HepG2 (cell line): Measurements from ENCODE around the gene RALBP1. TPM values are rescaled to one million over a fixed set of nuclear protein-coding genes. Genes with fewer than 3 reads are reported as not detected.
A peak's percentile ranks its signal among the peaks of the same experiment; 100 is the strongest.

Experiments
- ATAC-seq: fragments of 200-7000 bp; cut with Tn5 transposase; 3 replicates; pipeline ENCODE4 v1.9.1; 2020; ENCODE audit warnings: mild to moderate bottlenecking, moderate library complexity
- BruUV-seq: library from RNA; stranded (reverse); fragments of 400-500 nt; replicated peaks from 2 replicates; lab custom pipeline; 2021; lab: Mats Ljungman, UMichigan
- CTCF ChIA-PET: fragments of 300-600 bp; formaldehyde crosslinking; extraction: SDS; loops from one replicate; lab custom pipeline; 2021; ENCODE audit warnings: low total read pairs, inconsistent platforms, low intra/inter-chr PET ratio; lab: Yijun Ruan, JAX
- POLR2A ChIA-PET: fragments of 350-600 bp; sonication (Branson Sonifier 250); formaldehyde crosslinking; loops from one replicate; lab custom pipeline; 2020; ENCODE audit warnings: antibody characterized with exemption, inconsistent platforms; lab: Yijun Ruan, JAX
- DNase-seq: peaks from one replicate; pipeline ENCODE4 v3.0.0-alpha.2; 2015; ENCODE audit warnings: low spot score
- FAIRE-seq: peaks from 3 replicates; lab custom pipeline; 2011; peaks lifted over from hg19 to GRCh38; lab: Jason Lieb, UNC
- H2AFZ ChIP-seq: one replicate; pipeline ENCODE4 v1.6.1; 2011; ENCODE audit warnings: low read length, inconsistent platforms
- H3K27ac ChIP-seq: fragments of 300-600 bp; 3 replicates; pipeline ENCODE4 v1.8.0; 2011; ENCODE audit warnings: mixed run types, mild to moderate bottlenecking, mixed read lengths, low read length, inconsistent platforms; ENCODE audit not compliant: insufficient read depth; ENCODE audit errors: extremely low read length
- H3K27me3 ChIP-seq, 2 experiments: fragments of 200-600 bp in 1 of 2; 2 replicates in 1 of 2; 3 replicates in 1 of 2; pipeline versions ENCODE4 v1.6.0 to v1.8.0; 2011; ENCODE audit warnings: low read length in 2 of 2, mild to moderate bottlenecking in 2 of 2, moderate library complexity in 2 of 2, inconsistent platforms in 1 of 2; ENCODE audit not compliant: insufficient read depth in 2 of 2, control insufficient read depth in 1 of 2
- H3K36me3 ChIP-seq, 2 experiments: fragments of 200-600 bp in 1 of 2; replicated peaks in 1 of 2; 2 replicates in 1 of 2; 3 replicates in 1 of 2; pipeline versions ENCODE4 v1.5.1 to v1.8.0; 2011; ENCODE audit warnings: low read length in 2 of 2, inconsistent platforms in 1 of 2; ENCODE audit not compliant: insufficient read depth in 2 of 2, control insufficient read depth in 1 of 2
- H3K4me1 ChIP-seq: 2 replicates; pipeline ENCODE4 v1.5.1; 2012; ENCODE audit warnings: low read length, inconsistent platforms; ENCODE audit not compliant: insufficient read depth
- H3K4me2 ChIP-seq: 2 replicates; pipeline ENCODE4 v1.6.0; 2011; ENCODE audit warnings: low read depth, low read length, inconsistent platforms
- H3K4me3 ChIP-seq, 3 experiments: fragments of 200-600 bp in 1 of 3; sonication (generic), shearing (Covaris generic) in 1 of 3; replicated peaks in 1 of 3; 2 replicates each; pipeline ENCODE4 v1.5.1; 2011 to 2016; ENCODE audit warnings: low read length in 3 of 3, inconsistent platforms in 2 of 3, low read depth in 2 of 3, mild to moderate bottlenecking in 2 of 3, control low read depth in 1 of 3, mixed read lengths in 1 of 3; ENCODE audit not compliant: insufficient read depth in 1 of 3
- H3K79me2 ChIP-seq: one replicate; pipeline ENCODE4 v1.6.1; 2011; ENCODE audit warnings: low read length, inconsistent platforms; ENCODE audit not compliant: insufficient read depth
- H3K9ac ChIP-seq: 2 replicates; pipeline ENCODE4 v1.6.0; 2011; ENCODE audit warnings: mild to moderate bottlenecking, low read depth, low read length, inconsistent platforms; ENCODE audit not compliant: insufficient read depth
- H3K9me3 ChIP-seq: 2 replicates; pipeline ENCODE4 v1.5.1; 2012; ENCODE audit warnings: mild to moderate bottlenecking, low read length
- H4K20me1 ChIP-seq: 2 replicates; pipeline ENCODE4 v1.6.0; 2011; ENCODE audit warnings: inconsistent platforms, mild to moderate bottlenecking, low read length, moderate library complexity; ENCODE audit not compliant: insufficient read depth
- ARID5B ChIP-seq: IDR thresholded peaks from 2 replicates; pipeline ENCODE4 v1.4.0; 2020; ENCODE audit warnings: mild to moderate bottlenecking, missing genetic modification reagents
- FOXA3 ChIP-seq: IDR thresholded peaks from 2 replicates; pipeline ENCODE4 v1.6.1; 2016; ENCODE audit warnings: missing genetic modification reagents, missing compliant biosample characterization
- HDAC6 ChIP-seq: fragments of 200-600 bp; sonication (generic); IDR thresholded peaks from 2 replicates; pipeline ENCODE4 v1.7.0; 2017; ENCODE audit warnings: mild to moderate bottlenecking, antibody characterized with exemption, low read length, low read depth
- HNF4A ChIP-seq: sonication (generic); formaldehyde crosslinking; IDR thresholded peaks from 2 replicates; pipeline ENCODE4 v1.4.0; 2020; ENCODE audit warnings: missing genetic modification reagents
- POGZ ChIP-seq: sonication (generic); formaldehyde crosslinking; IDR thresholded peaks from 2 replicates; pipeline ENCODE4 v1.4.0; 2020; ENCODE audit warnings: mild to moderate bottlenecking, missing genetic modification reagents
- PPARG ChIP-seq: conservative IDR thresholded peaks from 2 replicates; pipeline ENCODE4 v1.6.1; 2016; ENCODE audit warnings: missing biosample characterization, missing genetic modification reagents
- RXRB ChIP-seq: IDR thresholded peaks from 2 replicates; pipeline ENCODE4 v1.6.1; 2016; ENCODE audit warnings: borderline replicate concordance, missing genetic modification reagents, missing compliant biosample characterization
- SIX4 ChIP-seq: sonication (generic); formaldehyde crosslinking; IDR thresholded peaks from 2 replicates; pipeline ENCODE4 v1.4.0; 2020; ENCODE audit warnings: missing genetic modification reagents
- SOX13 ChIP-seq, 3 experiments: fragments of 450-650 bp in 1 of 3; sonication (generic) in 1 of 3; formaldehyde crosslinking in 1 of 3; IDR thresholded peaks in 2 of 3; conservative IDR thresholded peaks in 1 of 3; 2 replicates each; pipeline versions ENCODE4 v1.5.0 to v1.6.1; 2016 to 2020; ENCODE audit warnings: antibody characterized with exemption in 1 of 3, mild to moderate bottlenecking in 1 of 3, missing compliant biosample characterization in 1 of 3, missing genetic modification reagents in 1 of 3, moderate library complexity in 1 of 3
- SYNCRIP ChIP-seq: fragments of 200-400 bp; formaldehyde crosslinking; IDR thresholded peaks from 2 replicates; pipeline ENCODE4 v1.6.1; 2018; ENCODE audit warnings: mild to moderate bottlenecking, low read depth, low read length; ENCODE audit not compliant: insufficient read depth
- TERF1 ChIP-seq: sonication (generic); formaldehyde crosslinking; IDR thresholded peaks from 2 replicates; pipeline ENCODE4 v1.8.0; 2022; ENCODE audit warnings: mild to moderate bottlenecking, missing genetic modification reagents, moderate library complexity
- ZMYM2 ChIP-seq: sonication (generic); formaldehyde crosslinking; IDR thresholded peaks from 2 replicates; pipeline ENCODE4 v1.8.0; 2022; ENCODE audit warnings: mild to moderate bottlenecking, missing genetic modification reagents
- ZMYM3 ChIP-seq: sonication (generic); formaldehyde crosslinking; IDR thresholded peaks from 2 replicates; pipeline ENCODE4 v1.5.1; 2020; ENCODE audit warnings: mild to moderate bottlenecking, missing genetic modification reagents
- ZMYM4 ChIP-seq: sonication (generic); formaldehyde crosslinking; IDR thresholded peaks from 2 replicates; pipeline ENCODE4 v1.8.1; 2023; ENCODE audit warnings: mild to moderate bottlenecking, missing genetic modification reagents
- WGBS: methylation state at CpG from one replicate; pipeline ENCODE4 v1.1.6; 2017; ENCODE audit warnings: low lambda C conversion rate; 5-methylcytosine and 5-hydroxymethylcytosine counted together
- in situ Hi-C: cut with HindIII; loops from 2 replicates; pipeline ENCODE4 v1.10.0; 2017; ENCODE audit warnings: low pct_unique_long_range_greater_than_20kb; ENCODE audit not compliant: extremely low pct_ligation_motif_present
- intact Hi-C: fragments of 100-400 bp; cut with micrococcal nuclease; formaldehyde crosslinking; loops from one replicate; pipeline ENCODE4 v1.10.0; 2022; ENCODE audit not compliant: unreplicated experiment
- polyA plus RNA-seq, 8 experiments: library from polyadenylated mRNA; depleted of rRNA in 3 of 8; stranded (reverse) in 7 of 8; unstranded in 1 of 8; fragments of >200 nt; fragmentation: Illumina TruSeq in 4 of 8; extraction: Trizol in 4 of 8; gene quantifications; 2 replicates each; pipeline versions ENCODE4 v1.2.1 to v1.2.3, GENCODE V29; 2011 to 2016; ENCODE audit warnings: low read depth in 4 of 8, missing spikeins in 1 of 8, mixed read lengths in 1 of 8; ENCODE audit not compliant: insufficient read depth in 1 of 8
- total RNA-seq, 5 experiments: library from RNA; depleted of rRNA; stranded (reverse); fragments of >200 nt; fragmentation: Illumina TruSeq; extraction: Trizol; gene quantifications; 2 replicates each; pipeline ENCODE4 v1.2.3, GENCODE V29; 2016; ENCODE audit warnings: low read depth in 1 of 5
- TF ChIP-seq, protein P1 (sequence below): sonication (generic); formaldehyde crosslinking; IDR thresholded peaks from 2 replicates; pipeline ENCODE4 v1.4.0; 2020; ENCODE audit warnings: missing genetic modification reagents

RALBP1 gene
- total and polyA plus RNA-seq, 2 of the 13 experiments (the other 11 are each of a cell fraction or from before 2014, with no cell fraction given) = 24.5 to 33.1 TPM

GRCh38 chr18:9521770-9522169 lies 46.5 kb downstream of the RALBP1 start:
- 55% methylated on average over 7 of the region's 7 CpGs for WGBS
- peak; percentile 42 for DNase-seq
- intact Hi-C loops = no loop called here
- Histone ChIP-seq H2AFZ (no peak overlapping the region), H3K4me3 (no peak overlapping the region), H3K4me2 (0 out of 2 replicates have a peak overlapping the region, but pooled peaks have one; percentile 1), H3K9me3 (no peaks in the 10 kb centered on the region), H3K79me2 (no peaks in the 10 kb centered on the region), H4K20me1 (no peaks in the 10 kb centered on the region), H3K4me1 (peaks cover 23% of the 10 kb centered on the region), H3K36me3 (peaks cover 2 to 19% of the 10 kb centered on the region in 2 experiments; a peak in 4 of 5 replicates), H3K27ac (peak overlapping the region; percentile 35), H3K9ac (no peak overlapping the region), H3K27me3 (no peaks in the 10 kb centered on the region; a peak in 1 of 5 replicates)
- no peak for FAIRE-seq
- POLR2A ChIA-PET = no interaction called here
- CTCF ChIA-PET = no interaction called here
- in situ Hi-C loops = no loop called here
- no TSS peak for BruUV-seq
- ATAC-seq = peak; percentile 48
- 0 out of 2 replicates have a peak, but pooled peaks have one; percentile 30 for TF ChIP-seq ARID5B (CRISPR knock-in tag)
- TF ChIP-seq ZMYM2 = 0 out of 2 replicates have a peak, but pooled peaks have one; percentile 27
- TF ChIP-seq RXRB (CRISPR knock-in tag) = peak; percentile 57; the same call in 1 of the 2 replicates
- TF ChIP-seq POGZ (CRISPR knock-in tag) = peak; percentile 57; the same call in 1 of the 2 replicates
- TF ChIP-seq SYNCRIP = no peak
- peak; percentile 73; the same call in 1 of the 2 replicates for TF ChIP-seq ZMYM4 (CRISPR knock-in tag)
- TF ChIP-seq ZMYM3 (CRISPR knock-in tag) = 0 out of 2 replicates have a peak, but pooled peaks have one; percentile 45
- TF ChIP-seq, protein P1, sequence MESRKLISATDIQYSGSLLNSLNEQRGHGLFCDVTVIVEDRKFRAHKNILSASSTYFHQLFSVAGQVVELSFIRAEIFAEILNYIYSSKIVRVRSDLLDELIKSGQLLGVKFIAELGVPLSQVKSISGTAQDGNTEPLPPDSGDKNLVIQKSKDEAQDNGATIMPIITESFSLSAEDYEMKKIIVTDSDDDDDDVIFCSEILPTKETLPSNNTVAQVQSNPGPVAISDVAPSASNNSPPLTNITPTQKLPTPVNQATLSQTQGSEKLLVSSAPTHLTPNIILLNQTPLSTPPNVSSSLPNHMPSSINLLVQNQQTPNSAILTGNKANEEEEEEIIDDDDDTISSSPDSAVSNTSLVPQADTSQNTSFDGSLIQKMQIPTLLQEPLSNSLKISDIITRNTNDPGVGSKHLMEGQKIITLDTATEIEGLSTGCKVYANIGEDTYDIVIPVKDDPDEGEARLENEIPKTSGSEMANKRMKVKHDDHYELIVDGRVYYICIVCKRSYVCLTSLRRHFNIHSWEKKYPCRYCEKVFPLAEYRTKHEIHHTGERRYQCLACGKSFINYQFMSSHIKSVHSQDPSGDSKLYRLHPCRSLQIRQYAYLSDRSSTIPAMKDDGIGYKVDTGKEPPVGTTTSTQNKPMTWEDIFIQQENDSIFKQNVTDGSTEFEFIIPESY = 0 out of 2 replicates have a peak, but pooled peaks have one; percentile 49
- peak; percentile 73 for TF ChIP-seq HNF4A (CRISPR knock-in tag)
- TF ChIP-seq PPARG (CRISPR knock-in tag) = peak; percentile 89
- TF ChIP-seq FOXA3 (CRISPR knock-in tag) = peak; percentile 58; the same call in 1 of the 2 replicates
- TF ChIP-seq SOX13 (IDR thresholded peaks at IDR 0.05) = no peak
- TF ChIP-seq SOX13 (CRISPR knock-in tag; conservative IDR thresholded peaks at IDR 0.05 in 1 of 2, IDR thresholded peaks at IDR 0.05 in 1 of 2) = no peak
- TF ChIP-seq SIX4 (CRISPR knock-in tag) = peak; percentile 63; the same call in 1 of the 2 replicates
- no peak for TF ChIP-seq HDAC6
- TF ChIP-seq TERF1 = no peak
